A549 (cell line): ENCODE measurements around the gene TTLL11. TPM values are rescaled to one million over a fixed set of nuclear protein-coding genes. Genes with fewer than 3 reads are reported as not detected.
A peak's percentile ranks its signal among the peaks of the same experiment; 100 is the strongest.

ENCODE experiments used
- ATAC-seq, 2 experiments: fragments of 200-7000 bp in 1 of 2; fragments of >200 bp in 1 of 2; cut with Nextera tagmentation in 1 of 2; cut with Tn5 transposase in 1 of 2; 3 replicates each; pipeline versions ENCODE4 v1.8.0 to v1.9.1; 2018 to 2020; ENCODE audit warnings: mild to moderate bottlenecking in 1 of 2, moderate library complexity in 1 of 2
- CTCF ChIA-PET: fragments of 300-600 bp; sonication (Branson Sonifier 250); formaldehyde crosslinking; extraction: SDS; loops from one replicate; lab custom pipeline; 2021; ENCODE audit warnings: antibody characterized with exemption, inconsistent platforms; lab: Yijun Ruan, JAX
- POLR2A ChIA-PET: fragments of 350-600 bp; formaldehyde crosslinking; extraction: SDS; loops from one replicate; lab custom pipeline; 2021; ENCODE audit warnings: antibody characterized with exemption, inconsistent platforms; lab: Yijun Ruan, JAX
- DNase-seq, 2 experiments: peaks; one replicate each; pipeline versions ENCODE4 v3.0.0 to v3.0.0-alpha.2; 2011 to 2016; ENCODE audit warnings: low read depth in 1 of 2, low spot score in 1 of 2
- FAIRE-seq: peaks from 2 replicates; lab custom pipeline; 2011; peaks lifted over from hg19 to GRCh38; lab: Jason Lieb, UNC
- H3K27ac ChIP-seq, 2 experiments: fragments of >200 bp; sonication (Bioruptor Twin); formaldehyde crosslinking; 3 replicates each; pipeline ENCODE4 v1.5.1; 2016 to 2017
- H3K4me1 ChIP-seq: fragments of >200 bp; sonication (Bioruptor Twin); formaldehyde crosslinking; 3 replicates; pipeline ENCODE4 v1.6.1; 2016
- H3K4me2 ChIP-seq: fragments of >200 bp; sonication (Bioruptor Twin); formaldehyde crosslinking; 3 replicates; pipeline ENCODE4 v1.6.1; 2016
- H3K4me3 ChIP-seq: fragments of >200 bp; sonication (Bioruptor Twin); formaldehyde crosslinking; 3 replicates; pipeline ENCODE4 v1.5.1; 2016
- H3K9me3 ChIP-seq: fragments of >200 bp; sonication (Bioruptor Twin); formaldehyde crosslinking; 3 replicates; pipeline ENCODE4 v1.6.1; 2016
- CHD2 ChIP-seq: fragments of 150-350 bp; IDR thresholded peaks from 2 replicates; pipeline ENCODE4 v1.6.1; 2014; ENCODE audit warnings: low read length; ENCODE audit not compliant: partially characterized antibody
- CHD4 ChIP-seq: fragments of 200-600 bp; sonication (generic); IDR thresholded peaks from 2 replicates; pipeline ENCODE4 v1.6.1; 2016; ENCODE audit warnings: antibody characterized with exemption, mild to moderate bottlenecking, borderline replicate concordance
- ESRRA ChIP-seq: fragments of 150-350 bp; IDR thresholded peaks from 2 replicates; pipeline ENCODE4 v1.6.1; 2014; ENCODE audit warnings: mild to moderate bottlenecking, low read length, borderline replicate concordance
- FOSB ChIP-seq: fragments of 250-450 bp; sonication (Bioruptor Pico); IDR thresholded peaks from 2 replicates; pipeline ENCODE4 v1.5.0; 2020; ENCODE audit warnings: mild to moderate bottlenecking, moderate library complexity
- FOSL2 ChIP-seq, 2 experiments: fragments of 450-650 bp in 1 of 2; fragments of >200 bp in 1 of 2; sonication (Bioruptor Twin) in 1 of 2; formaldehyde crosslinking; IDR thresholded peaks; 2 replicates each; pipeline versions ENCODE4 v1.5.0 to v1.6.1; 2016 to 2020; ENCODE audit warnings: mild to moderate bottlenecking in 1 of 2, moderate library complexity in 1 of 2
- HMGXB4 ChIP-seq: fragments of 250-450 bp; sonication (Bioruptor Pico); IDR thresholded peaks from 2 replicates; pipeline ENCODE4 v1.5.0; 2021; ENCODE audit warnings: mild to moderate bottlenecking, moderate library complexity, borderline replicate concordance
- JUN ChIP-seq, 2 experiments: fragments of >200 bp; sonication (Bioruptor Twin); formaldehyde crosslinking; IDR thresholded peaks; 2 replicates in 1 of 2; 3 replicates in 1 of 2; pipeline ENCODE4 v1.6.1; 2016 to 2017
- JUNB ChIP-seq: fragments of >200 bp; sonication (Bioruptor Twin); formaldehyde crosslinking; IDR thresholded peaks from 2 replicates; pipeline ENCODE4 v1.6.1; 2016
- MYC ChIP-seq: IDR thresholded peaks from 2 replicates; pipeline ENCODE4 v1.6.1; 2012; ENCODE audit warnings: mild to moderate bottlenecking, inconsistent platforms, low read length, improper control_type of control experiment, borderline replicate concordance
- NFE2L2 ChIP-seq: fragments of 150-350 bp; conservative IDR thresholded peaks from 2 replicates; pipeline ENCODE4 v1.6.1; 2014; ENCODE audit warnings: low read length
- PBX3 ChIP-seq: IDR thresholded peaks from 2 replicates; pipeline ENCODE4 v1.6.1; 2012
- POLR2A ChIP-seq: IDR thresholded peaks from 2 replicates; pipeline ENCODE4 v1.6.1; 2012; ENCODE audit warnings: mild to moderate bottlenecking, low read length
- POLR2AphosphoS2 ChIP-seq: conservative IDR thresholded peaks from 2 replicates; pipeline ENCODE4 v1.6.1; 2012; ENCODE audit warnings: low read length, improper control_type of control experiment, inconsistent platforms
- RAD21 ChIP-seq, 2 experiments: fragments of >200 bp in 1 of 2; sonication (Bioruptor Twin) in 1 of 2; formaldehyde crosslinking in 1 of 2; IDR thresholded peaks in 1 of 2; conservative IDR thresholded peaks in 1 of 2; 2 replicates in 1 of 2; 3 replicates in 1 of 2; pipeline ENCODE4 v1.6.1; 2012 to 2018; ENCODE audit warnings: inconsistent platforms in 1 of 2
- RARB ChIP-seq: fragments of 250-450 bp; sonication (Bioruptor Pico); IDR thresholded peaks from 2 replicates; pipeline ENCODE4 v1.8.0; 2021; ENCODE audit warnings: mild to moderate bottlenecking, moderate library complexity
- RCOR1 ChIP-seq: fragments of 150-350 bp; IDR thresholded peaks from 2 replicates; pipeline ENCODE4 v1.6.1; 2014; ENCODE audit warnings: antibody characterized with exemption, low read length, low read depth
- SMC3 ChIP-seq: fragments of >200 bp; sonication (Bioruptor Twin); formaldehyde crosslinking; IDR thresholded peaks from 3 replicates; pipeline ENCODE4 v1.6.1; 2018; ENCODE audit warnings: inconsistent platforms
- TP53 ChIP-seq: fragments of 250-450 bp; sonication (Bioruptor Pico); IDR thresholded peaks from 2 replicates; pipeline ENCODE4 v1.5.0; 2021; ENCODE audit warnings: mild to moderate bottlenecking, moderate library complexity
- ZFP36 ChIP-seq: fragments of 450-650 bp; IDR thresholded peaks from 2 replicates; pipeline ENCODE4 v1.6.1; 2014; ENCODE audit warnings: borderline replicate concordance; ENCODE audit not compliant: partially characterized antibody
- ZNF302 ChIP-seq: fragments of 250-450 bp; sonication (Bioruptor Pico); IDR thresholded peaks from 2 replicates; pipeline ENCODE4 v1.9.0; 2021; ENCODE audit warnings: inconsistent platforms, mild to moderate bottlenecking, moderate library complexity
- WGBS: methylation state at CpG from one replicate; pipeline ENCODE4 v1.1.6; 2017; ENCODE audit errors: missing lambda C conversion rate; 5-methylcytosine and 5-hydroxymethylcytosine counted together
- polyA plus RNA-seq, 4 experiments: library from polyadenylated mRNA; depleted of rRNA in 3 of 4; stranded (reverse); fragments of >200 nt; fragmentation: RNase III in 1 of 4; extraction: RNeasy Plus Mini Kit Qiagen cat#74134 plus additional on column Dnase treatment in 1 of 4; gene quantifications; 2 replicates in 3 of 4; 3 replicates in 1 of 4; pipeline ENCODE4 v1.2.3, GENCODE V29; 2011 to 2017
- TF ChIP-seq, protein P1 (sequence below): IDR thresholded peaks from 2 replicates; pipeline ENCODE4 v1.6.1; 2012

The TTLL11 gene
- polyA plus RNA-seq, 2 of the 4 experiments (the other 2 are of a cell fraction) = 1.8 to 2.6 TPM

- ATAC-seq = peak in 1 of 2 experiments; percentile 25; a peak in 3 of 6 replicates
- WGBS = 84% methylated on average over 12 of the region's 12 CpGs
- no peak for FAIRE-seq
Measured at GRCh38 chr9:121825031-121825691, 267.9 kb downstream of the TTLL11 start.

GRCh38 chr9:121824651-121825030 is 268.5 kb downstream of the TTLL11 start:
- TF ChIP-seq SMC3 (no peak), JUN (IDR thresholded peaks at IDR 0.05) (no peak), JUNB (no peak), ZFP36 (no peak), HMGXB4 (CRISPR knock-in tag) (no peak), MYC (no peak), RCOR1 (no peak)
- no peak for DNase-seq
- POLR2A ChIA-PET = no interaction called here
- Histone ChIP-seq H3K4me3 (no peak overlapping the region), H3K27ac (no peak overlapping the region), H3K9me3 (no peaks in the 10 kb centered on the region), H3K4me2 (no peak overlapping the region), H3K4me1 (no peaks in the 10 kb centered on the region)
- CTCF ChIA-PET = interaction anchor here (4.1 kb wide), 1 partner anchor 12 kb away, joined by 13 read pairs; no protein-coding TSS in a partner anchor
- no peak for FAIRE-seq
- peak; percentile 51 to 61; a peak in 3 of 6 replicates for ATAC-seq
- 42% methylated on average over 4 of the region's 4 CpGs for WGBS

More at GRCh38 chr9:121825031-121825691, 267.9 kb downstream of the TTLL11 start:
- ChIA-PET POLR2A (no interaction called here), CTCF (interaction anchor here (4.1 kb wide), 1 partner anchor 13 kb away, joined by 13 read pairs; no protein-coding TSS in a partner anchor)
- Histone ChIP-seq H3K4me3 (no peak overlapping the region), H3K4me2 (no peak overlapping the region), H3K9me3 (no peaks in the 10 kb centered on the region), H3K4me1 (no peaks in the 10 kb centered on the region), H3K27ac (no peak overlapping the region)
- TF ChIP-seq, protein P1, sequence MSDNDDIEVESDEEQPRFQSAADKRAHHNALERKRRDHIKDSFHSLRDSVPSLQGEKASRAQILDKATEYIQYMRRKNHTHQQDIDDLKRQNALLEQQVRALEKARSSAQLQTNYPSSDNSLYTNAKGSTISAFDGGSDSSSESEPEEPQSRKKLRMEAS = no peak
- TF ChIP-seq ESRRA (no peak), RCOR1 (no peak), RARB (CRISPR knock-in tag) (no peak), TP53 (CRISPR knock-in tag) (no peak), PBX3 (no peak), CHD2 (no peak), CHD4 (no peak), ZNF302 (no peak), RAD21 (conservative IDR thresholded peaks at IDR 0.05 in 1 of 2, IDR thresholded peaks at IDR 0.05 in 1 of 2) (no peak), FOSB (CRISPR knock-in tag) (no peak), ZFP36 (no peak), NFE2L2 (no peak)
- DNase-seq = no peak

GRCh38 chr9:121823451-121824169 is 269.5 kb downstream of the TTLL11 start:
- TF ChIP-seq JUN (IDR thresholded peaks at IDR 0.05) = no peak
- no peak for TF ChIP-seq POLR2AphosphoS2
- no peak for TF ChIP-seq POLR2A
- TF ChIP-seq RAD21 (conservative IDR thresholded peaks at IDR 0.05 in 1 of 2, IDR thresholded peaks at IDR 0.05 in 1 of 2) = no peak
- no peak for TF ChIP-seq FOSL2 (IDR thresholded peaks at IDR 0.05)
- TF ChIP-seq FOSL2 (CRISPR knock-in tag; IDR thresholded peaks at IDR 0.05) = no peak
- no peak for TF ChIP-seq ESRRA
- H3K9me3 ChIP-seq = no peaks in the 10 kb centered on the region
- no peak overlapping the region for H3K4me2 ChIP-seq
- CTCF ChIA-PET = interaction anchor here (1.0 to 4.1 kb wide), 2 partner anchors 11 to 13 kb away, joined by 3 to 13 read pairs; no protein-coding TSS in a partner anchor
- no peaks in the 10 kb centered on the region for H3K4me1 ChIP-seq
- no peak overlapping the region for H3K4me3 ChIP-seq
- H3K27ac ChIP-seq = no peak overlapping the region
- 89% methylated on average over 13 of the region's 13 CpGs for WGBS
- FAIRE-seq (no peak), ATAC-seq (no peak), DNase-seq (no peak)
- POLR2A ChIA-PET = no interaction called here
